Muscle layer of colon (tissue), 2 donors: ENCODE measurements around the gene PTPRB.

Source experiments
- H3K27ac ChIP-seq: one replicate; pipeline ENCODE4 v1.7.0; 2013; ENCODE audit warnings: low read depth, mild to moderate bottlenecking, low read length, moderate library complexity
- H3K27me3 ChIP-seq, 2 donors: one replicate each; pipeline ENCODE4 v1.7.0; 2013; ENCODE audit warnings: low read length in 2 of 2, mild to moderate bottlenecking in 2 of 2; ENCODE audit not compliant: insufficient read depth in 2 of 2, control insufficient read depth in 1 of 2
- H3K36me3 ChIP-seq: one replicate; pipeline ENCODE4 v1.7.0; 2013; ENCODE audit warnings: mild to moderate bottlenecking, low read length; ENCODE audit not compliant: insufficient read depth
- H3K4me1 ChIP-seq: one replicate; pipeline ENCODE4 v1.7.0; 2013; ENCODE audit warnings: mild to moderate bottlenecking, low read length; ENCODE audit not compliant: insufficient read depth
- H3K4me3 ChIP-seq, 2 donors: one replicate each; pipeline ENCODE4 v1.7.0; 2013; ENCODE audit warnings: low read length in 2 of 2, low read depth in 1 of 2, mild to moderate bottlenecking in 1 of 2, moderate library complexity in 1 of 2
- H3K9ac ChIP-seq: one replicate; pipeline ENCODE4 v1.7.0; 2013; ENCODE audit warnings: low read length
- H3K9me3 ChIP-seq: one replicate; pipeline ENCODE4 v1.7.0; 2013; ENCODE audit warnings: mild to moderate bottlenecking, low read length
- donor health status: abdominal sarcoma.
- donor health status: Adenocarcinoma of cecum.

Gene PTPRB

DNA sequence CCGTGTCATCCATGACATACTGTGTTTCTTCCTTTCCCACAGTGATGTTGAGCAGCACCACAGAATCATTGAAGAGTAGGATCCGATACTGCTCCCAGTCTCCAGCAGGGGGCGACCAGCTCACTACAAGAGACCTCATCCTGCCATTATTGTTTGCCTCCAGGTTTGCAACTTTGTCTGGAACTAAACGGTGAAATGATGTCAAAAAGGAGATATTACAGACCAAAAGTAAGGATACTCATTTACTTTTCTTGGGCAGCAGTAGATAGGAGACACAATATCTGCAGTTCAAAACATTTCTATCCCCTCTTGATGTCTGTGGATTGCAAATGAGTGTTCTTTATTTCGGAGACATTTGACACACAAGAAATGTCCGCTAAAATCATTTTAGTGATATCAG, 47.2 kb downstream of the PTPRB start:
- H3K27ac ChIP-seq = no peak overlapping the region

DNA sequence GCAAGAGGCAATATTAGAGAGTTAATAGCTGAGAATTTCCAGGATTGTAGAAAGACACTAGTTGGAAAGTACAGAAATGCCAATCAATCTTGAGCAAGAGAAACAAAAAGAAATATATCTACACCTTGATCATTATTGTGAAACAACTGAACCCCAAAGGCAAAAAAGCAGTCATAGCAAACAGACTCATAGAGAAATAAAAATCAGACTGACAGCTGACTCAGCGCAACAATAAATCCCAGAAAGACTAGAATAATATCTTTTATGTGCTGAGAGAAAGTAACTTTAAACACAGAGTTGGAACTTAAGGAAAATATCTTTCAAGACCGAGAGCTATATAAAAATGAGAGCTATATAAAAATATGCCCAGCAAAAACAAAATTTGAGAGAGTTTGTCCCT, 52.9 kb downstream of the PTPRB start:
- Histone ChIP-seq H3K27ac (no peak overlapping the region), H3K9ac (no peak overlapping the region), H3K4me1 (no peaks in the 10 kb centered on the region)

More for the DNA sequence above, 47.2 kb downstream of the PTPRB start:
- H3K9me3 ChIP-seq = no peaks in the 10 kb centered on the region
- H3K4me3 ChIP-seq = no peak overlapping the region
- no peak overlapping the region for H3K9ac ChIP-seq
- H3K36me3 ChIP-seq = no peaks in the 10 kb centered on the region
- H3K4me1 ChIP-seq = no peaks in the 10 kb centered on the region
- no peaks in the 10 kb centered on the region for H3K27me3 ChIP-seq

DNA sequence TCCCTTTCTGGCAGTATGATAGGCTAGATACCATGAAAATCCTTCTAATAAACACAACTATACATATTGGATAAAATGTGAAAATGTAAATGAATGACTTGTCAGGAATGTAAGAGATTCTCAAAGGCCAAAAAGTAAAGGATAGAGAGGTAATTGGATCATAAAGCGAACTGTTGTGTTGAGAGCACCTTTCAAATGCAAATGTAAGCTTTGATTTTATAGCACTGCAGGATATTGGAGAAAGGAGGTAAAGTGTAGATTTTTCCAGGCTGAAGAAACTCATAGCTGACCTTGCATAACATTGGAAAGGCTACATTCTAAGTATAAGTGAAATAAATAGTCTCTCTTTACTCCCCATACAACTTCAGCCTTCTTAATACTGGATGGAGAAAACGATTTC, 54.0 kb downstream of the PTPRB start:
- Histone ChIP-seq H3K36me3 (no peaks in the 10 kb centered on the region), H3K27me3 (no peaks in the 10 kb centered on the region), H3K9me3 (peaks cover 8% of the 10 kb centered on the region), H3K4me1 (no peaks in the 10 kb centered on the region), H3K9ac (no peak overlapping the region), H3K4me3 (no peak overlapping the region), H3K27ac (no peak overlapping the region)

More for the DNA sequence above, 52.9 kb downstream of the PTPRB start:
- no peaks in the 10 kb centered on the region for H3K36me3 ChIP-seq
- peaks cover 8% of the 10 kb centered on the region for H3K9me3 ChIP-seq
- no peak overlapping the region for H3K4me3 ChIP-seq
- no peaks in the 10 kb centered on the region for H3K27me3 ChIP-seq

- H3K27ac ChIP-seq = no peak overlapping the region
Measured at GRCh38 chr12:70581208-70581607, 56.0 kb downstream of the PTPRB start.

GRCh38 chr12:70577283-70577634, 60.0 kb downstream of the PTPRB start:
- H3K4me3 ChIP-seq = no peak overlapping the region
- no peak overlapping the region for H3K27ac ChIP-seq
- H3K4me1 ChIP-seq = peaks cover under 1% of the 10 kb centered on the region
- no peak overlapping the region for H3K9ac ChIP-seq
- H3K36me3 ChIP-seq = no peaks in the 10 kb centered on the region
- no peaks in the 10 kb centered on the region for H3K9me3 ChIP-seq
- no peaks in the 10 kb centered on the region for H3K27me3 ChIP-seq

More at GRCh38 chr12:70581208-70581607, 56.0 kb downstream of the PTPRB start:
- Histone ChIP-seq H3K27me3 (no peaks in the 10 kb centered on the region), H3K9ac (no peak overlapping the region), H3K9me3 (peaks cover 8% of the 10 kb centered on the region), H3K4me3 (no peak overlapping the region), H3K36me3 (no peaks in the 10 kb centered on the region), H3K4me1 (no peaks in the 10 kb centered on the region)

DNA sequence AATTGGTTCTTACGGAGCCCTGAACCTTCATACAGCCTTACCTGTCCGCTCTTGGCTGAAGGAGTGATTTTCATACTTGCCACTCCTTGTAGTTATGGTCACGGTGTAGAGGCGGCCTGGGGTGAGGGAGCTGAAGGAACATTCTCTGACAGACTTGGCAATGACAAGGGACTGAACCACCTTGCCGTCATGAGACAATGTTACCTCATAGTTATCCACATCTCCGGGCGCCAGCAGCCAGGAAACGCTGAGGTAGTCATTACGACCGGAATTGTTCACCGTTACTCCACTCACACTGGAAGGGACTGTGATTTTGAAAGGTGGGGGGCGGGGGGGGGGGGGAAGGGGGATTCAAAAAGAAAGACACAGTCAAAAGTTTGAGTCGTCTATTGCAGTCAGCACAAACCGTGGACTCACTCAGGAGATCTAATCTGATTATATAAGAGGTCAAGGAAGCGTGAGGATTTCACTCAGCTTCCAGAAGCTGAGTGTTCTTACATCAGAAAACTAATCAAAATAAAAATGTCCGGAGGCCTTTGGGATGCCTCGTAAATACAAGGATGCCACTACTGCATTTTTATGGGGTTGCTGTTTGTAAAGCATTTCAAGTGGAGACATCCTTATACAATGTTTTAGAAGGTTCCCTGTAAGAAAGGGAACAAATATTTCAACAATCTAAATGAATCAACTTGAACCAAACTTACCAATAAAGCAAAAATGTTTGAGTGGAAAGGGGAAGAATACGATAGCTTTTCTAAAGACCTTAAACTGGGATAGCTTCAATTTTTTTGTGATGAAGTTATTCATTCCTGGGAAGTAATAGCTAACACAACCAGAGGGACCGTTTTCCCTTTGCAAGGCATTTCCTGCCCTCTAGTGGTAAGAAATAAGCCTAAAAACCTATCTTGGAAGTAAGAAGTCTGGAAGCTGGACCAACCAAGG, 60.6 kb downstream of the PTPRB start:
- no peak overlapping the region for H3K9ac ChIP-seq

GRCh38 chr12:70571705-70572268, 65.4 kb downstream of the PTPRB start:
- Histone ChIP-seq H3K27ac (no peak overlapping the region), H3K9me3 (no peaks in the 10 kb centered on the region), H3K4me3 (no peak overlapping the region), H3K36me3 (no peaks in the 10 kb centered on the region), H3K27me3 (no peaks in the 10 kb centered on the region), H3K9ac (no peak overlapping the region), H3K4me1 (peaks cover 11% of the 10 kb centered on the region)

More for the DNA sequence above, 60.6 kb downstream of the PTPRB start:
- no peak overlapping the region for H3K4me3 ChIP-seq
- H3K27ac ChIP-seq = no peak overlapping the region
- no peaks in the 10 kb centered on the region for H3K9me3 ChIP-seq
- peaks cover 7% of the 10 kb centered on the region for H3K4me1 ChIP-seq
- H3K27me3 ChIP-seq = no peaks in the 10 kb centered on the region
- no peaks in the 10 kb centered on the region for H3K36me3 ChIP-seq

GRCh38 chr12:70571029-70571428, 66.2 kb downstream of the PTPRB start:
- Histone ChIP-seq H3K9ac (no peak overlapping the region), H3K4me1 (peaks cover 11% of the 10 kb centered on the region), H3K27ac (no peak overlapping the region), H3K4me3 (no peak overlapping the region), H3K36me3 (no peaks in the 10 kb centered on the region), H3K9me3 (no peaks in the 10 kb centered on the region), H3K27me3 (no peaks in the 10 kb centered on the region)

GRCh38 chr12:70561550-70561949, 75.7 kb downstream of the PTPRB start:
- no peaks in the 10 kb centered on the region for H3K27me3 ChIP-seq
- H3K4me3 ChIP-seq = no peak overlapping the region
- H3K4me1 ChIP-seq = no peaks in the 10 kb centered on the region
- no peak overlapping the region for H3K9ac ChIP-seq
- no peak overlapping the region for H3K27ac ChIP-seq
- H3K9me3 ChIP-seq = no peaks in the 10 kb centered on the region
- no peaks in the 10 kb centered on the region for H3K36me3 ChIP-seq

- Histone ChIP-seq H3K36me3 (no peaks in the 10 kb centered on the region), H3K27ac (no peak overlapping the region)
Measured at GRCh38 chr12:70560671-70561070, 76.6 kb downstream of the PTPRB start.

DNA sequence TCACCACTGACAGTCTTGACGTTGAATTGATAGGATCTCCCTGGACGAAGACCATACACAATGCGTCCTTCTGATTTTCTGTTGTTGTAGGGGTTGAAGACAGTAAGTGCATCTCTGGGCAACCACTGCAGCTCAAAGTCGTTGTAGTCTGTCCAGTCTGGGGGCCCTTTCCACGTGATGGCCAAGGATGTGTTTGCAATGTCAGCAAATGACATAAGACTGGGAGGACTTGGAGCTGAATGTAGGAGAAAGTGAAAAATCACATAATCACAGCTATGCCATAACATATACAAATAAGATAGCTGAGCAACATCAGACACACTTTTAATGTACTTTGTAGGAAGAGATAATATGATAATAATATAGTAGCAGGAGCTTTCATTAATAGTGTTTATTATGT, 77.8 kb downstream of the PTPRB start:
- no peaks in the 10 kb centered on the region for H3K27me3 ChIP-seq
- no peaks in the 10 kb centered on the region for H3K36me3 ChIP-seq
- no peak overlapping the region for H3K9ac ChIP-seq
- H3K27ac ChIP-seq = no peak overlapping the region
- no peaks in the 10 kb centered on the region for H3K4me1 ChIP-seq
- H3K9me3 ChIP-seq = no peaks in the 10 kb centered on the region
- no peak overlapping the region for H3K4me3 ChIP-seq

More at GRCh38 chr12:70560671-70561070, 76.6 kb downstream of the PTPRB start:
- H3K9me3 ChIP-seq = no peaks in the 10 kb centered on the region
- no peaks in the 10 kb centered on the region for H3K4me1 ChIP-seq
- H3K27me3 ChIP-seq = no peaks in the 10 kb centered on the region
- H3K4me3 ChIP-seq = no peak overlapping the region
- no peak overlapping the region for H3K9ac ChIP-seq
